ENCODE data around the gene PROSER3.

DNA sequence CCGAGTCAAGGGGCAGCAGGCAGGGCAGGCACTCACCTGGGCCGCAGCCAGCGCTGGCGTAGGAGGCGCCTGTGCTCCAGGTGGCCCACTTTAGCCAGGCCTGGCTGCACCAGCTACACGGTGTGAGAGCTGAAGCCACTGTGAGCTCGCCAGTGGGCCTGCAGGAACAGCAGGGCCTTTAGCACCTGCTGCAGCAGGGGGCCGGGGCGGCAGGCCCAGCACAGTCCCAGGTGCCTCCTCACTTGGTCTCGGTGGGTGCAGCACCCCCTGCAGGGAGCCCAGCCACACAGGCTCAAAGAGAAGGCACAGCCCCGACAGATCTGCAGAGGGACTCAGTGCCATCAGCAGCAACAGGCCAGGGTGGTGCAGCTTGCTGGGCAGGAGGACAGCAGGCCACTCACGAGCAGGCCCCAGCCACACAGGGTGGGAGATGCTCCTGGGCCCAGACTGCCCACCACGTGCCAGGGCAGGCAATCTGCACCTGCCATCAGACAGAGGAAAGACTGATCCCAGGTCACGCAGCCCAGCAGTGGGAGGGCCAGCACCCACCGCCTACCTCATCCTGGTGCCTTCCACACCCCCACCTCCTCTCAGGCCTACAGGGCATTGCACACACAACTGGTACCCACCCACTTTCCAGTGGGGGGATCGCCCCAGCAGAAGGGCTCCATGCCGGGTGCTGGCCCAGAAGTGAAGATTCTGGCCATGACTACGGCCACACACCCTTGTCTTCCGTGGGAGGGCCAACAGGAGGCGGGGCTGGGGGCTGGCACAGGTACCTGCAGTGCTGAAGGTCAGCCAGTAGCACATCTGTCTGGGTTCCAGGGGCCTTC lies 33.2 kb downstream of the PROSER3 start:
- TF ChIP-seq, protein P1, sequence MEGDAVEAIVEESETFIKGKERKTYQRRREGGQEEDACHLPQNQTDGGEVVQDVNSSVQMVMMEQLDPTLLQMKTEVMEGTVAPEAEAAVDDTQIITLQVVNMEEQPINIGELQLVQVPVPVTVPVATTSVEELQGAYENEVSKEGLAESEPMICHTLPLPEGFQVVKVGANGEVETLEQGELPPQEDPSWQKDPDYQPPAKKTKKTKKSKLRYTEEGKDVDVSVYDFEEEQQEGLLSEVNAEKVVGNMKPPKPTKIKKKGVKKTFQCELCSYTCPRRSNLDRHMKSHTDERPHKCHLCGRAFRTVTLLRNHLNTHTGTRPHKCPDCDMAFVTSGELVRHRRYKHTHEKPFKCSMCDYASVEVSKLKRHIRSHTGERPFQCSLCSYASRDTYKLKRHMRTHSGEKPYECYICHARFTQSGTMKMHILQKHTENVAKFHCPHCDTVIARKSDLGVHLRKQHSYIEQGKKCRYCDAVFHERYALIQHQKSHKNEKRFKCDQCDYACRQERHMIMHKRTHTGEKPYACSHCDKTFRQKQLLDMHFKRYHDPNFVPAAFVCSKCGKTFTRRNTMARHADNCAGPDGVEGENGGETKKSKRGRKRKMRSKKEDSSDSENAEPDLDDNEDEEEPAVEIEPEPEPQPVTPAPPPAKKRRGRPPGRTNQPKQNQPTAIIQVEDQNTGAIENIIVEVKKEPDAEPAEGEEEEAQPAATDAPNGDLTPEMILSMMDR (IDR thresholded peaks at IDR 0.05) = no peak
- no peak for TF ChIP-seq POLR2A (IDR thresholded peaks at IDR 0.05)
